GM21529 (cell line): Measurements from ENCODE around the gene HERPUD1.

ENCODE experiments used
- ATAC-seq: cut with Tn5 transposase; IDR thresholded peaks from one replicate; pipeline ENCODE4 v1.9.1; 2021; ENCODE audit not compliant: unreplicated experiment

The HERPUD1 gene

GRCh38 chr16:56910654-56911539, 21.0 kb upstream of the HERPUD1 start:
- no peak for ATAC-seq

- ATAC-seq, result peak; percentile 71
Observed at GRCh38 chr16:56911771-56912571, 20.0 kb upstream of the HERPUD1 start.

GRCh38 chr16:56912746-56913708, 18.9 kb upstream of the HERPUD1 start:
- ATAC-seq, result no peak

GRCh38 chr16:56914896-56915295, 17.0 kb upstream of the HERPUD1 start:
- ATAC-seq, result no peak

- no peak for ATAC-seq
Observed at GRCh38 chr16:56915336-56916119, 16.4 kb upstream of the HERPUD1 start.

- peak; percentile 78 for ATAC-seq
Observed at GRCh38 chr16:56916571-56917403, 15.2 kb upstream of the HERPUD1 start.

- ATAC-seq, result no peak
Observed at GRCh38 chr16:56918467-56919012, 13.4 kb upstream of the HERPUD1 start.

GRCh38 chr16:56919099-56919800, 12.7 kb upstream of the HERPUD1 start:
- ATAC-seq, result no peak

GRCh38 chr16:56921571-56921970, 10.4 kb upstream of the HERPUD1 start:
- no peak for ATAC-seq

GRCh38 chr16:56923481-56924091, 8.4 kb upstream of the HERPUD1 start:
- ATAC-seq, result no peak

- no peak for ATAC-seq
Observed at GRCh38 chr16:56927471-56927870, 4.5 kb upstream of the HERPUD1 start.

- ATAC-seq, result no peak
Observed at GRCh38 chr16:56929639-56930038, 2.3 kb upstream of the HERPUD1 start.

- ATAC-seq, result no peak
Observed at GRCh38 chr16:56930486-56931270, 1.3 kb upstream of the HERPUD1 start.

- peak; percentile 36 for ATAC-seq
Observed at GRCh38 chr16:56931271-56931891, 561 bp upstream of the HERPUD1 start.

GRCh38 chr16:56932721-56933619, 1.0 kb downstream of the HERPUD1 start:
- ATAC-seq, result no peak
